ENCODE measurements around the gene CLINT1. TPM values are rescaled to one million over a fixed set of nuclear protein-coding genes. Genes with fewer than 3 reads are reported as not detected.
A peak's percentile ranks its signal among the peaks of the same experiment; 100 is the strongest.

CLINT1 gene
- total RNA-seq, 1 donor from 2014 or later, result 105 TPM

GRCh38 chr5:157766442-157766841 is 92.5 kb downstream of the CLINT1 start:
- no peak for ATAC-seq (ENCODE audit: low read depth)
- ChIA-PET CTCF (no interaction called here), POLR2A (no interaction called here)
- Mint-ChIP-seq H3K27me3 (no peaks in the 10 kb centered on the region), H3K4me1 (no peaks in the 10 kb centered on the region), H3K36me3 (ENCODE audit: low read depth) (peaks cover 3% of the 10 kb centered on the region), H3K27ac (no peak overlapping the region), H3K9me3 (peaks cover 2% of the 10 kb centered on the region), H3K4me3 (no peak overlapping the region)
- DNase-seq, result no peak
- no peak for TF ChIP-seq CTCF (IDR thresholded peaks at IDR 0.05)
- intact Hi-C loops (cut with micrococcal nuclease), result no loop called here

GRCh38 chr5:157764531-157764930 is 94.4 kb downstream of the CLINT1 start:
- no peak overlapping the region for H3K27ac Mint-ChIP-seq
- ChIA-PET CTCF (interaction anchor here (1.7 kb wide), 1 partner anchor 1368 kb away, joined by 5 read pairs; no protein-coding TSS in a partner anchor), POLR2A (no interaction called here)
- H3K4me3 Mint-ChIP-seq, result no peak overlapping the region
- TF ChIP-seq CTCF (IDR thresholded peaks at IDR 0.05), result no peak
- peaks cover 3% of the 10 kb centered on the region for H3K36me3 Mint-ChIP-seq (ENCODE audit: low read depth)
- H3K9me3 Mint-ChIP-seq, result no peaks in the 10 kb centered on the region
- no peaks in the 10 kb centered on the region for H3K4me1 Mint-ChIP-seq
- intact Hi-C loops (cut with micrococcal nuclease), result no loop called here
- H3K27me3 Mint-ChIP-seq, result no peaks in the 10 kb centered on the region
- no peak for DNase-seq
- no peak for ATAC-seq (ENCODE audit: low read depth)

- CTCF ChIA-PET, result interaction anchor here (0.7 to 1.8 kb wide), 11 partner anchors 9 to 1370 kb away, joined by 3 to 7 read pairs (median 3); partner anchors contain the start of gene LSM11
- H3K9me3 Mint-ChIP-seq, result no peaks in the 10 kb centered on the region
- DNase-seq, result no peak
These were observed 97.0 kb downstream of the CLINT1 start for GRCh38 chr5:157761690-157762621.

DNA sequence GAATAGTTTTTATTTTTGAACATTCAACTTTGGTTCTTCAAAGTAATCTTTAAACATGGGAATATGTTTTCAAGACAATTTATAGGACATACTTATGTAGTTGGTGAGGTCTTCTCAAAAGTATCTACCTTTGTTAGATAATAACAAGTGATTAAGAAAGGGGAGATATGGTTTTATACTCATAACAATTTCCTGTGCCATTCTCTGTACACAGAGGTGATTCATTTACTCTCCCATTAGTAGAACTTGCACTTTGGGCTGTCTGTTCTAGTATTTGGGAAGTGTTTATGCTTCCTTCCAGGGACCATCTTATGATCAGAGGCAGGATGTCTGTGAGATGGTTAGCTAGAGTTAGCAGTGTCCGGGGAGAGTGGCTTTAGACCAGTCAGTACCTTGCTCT is 100.2 kb downstream of the CLINT1 start:
- H3K4me3 Mint-ChIP-seq, result no peak overlapping the region
- no peak for DNase-seq
- no peak for TF ChIP-seq CTCF (IDR thresholded peaks at IDR 0.05)
- intact Hi-C loops (cut with micrococcal nuclease), result no loop called here
- H3K9me3 Mint-ChIP-seq, result no peaks in the 10 kb centered on the region
- no peak for ATAC-seq (ENCODE audit: low read depth)
- H3K36me3 Mint-ChIP-seq (ENCODE audit: low read depth), result peaks cover 41% of the 10 kb centered on the region
- POLR2A ChIA-PET, result no interaction called here
- CTCF ChIA-PET, result interaction anchor here (0.7 kb wide), 1 partner anchor 15 kb away, joined by 3 read pairs; the partner anchor contains the start of gene LSM11
- no peak overlapping the region for H3K27ac Mint-ChIP-seq
- H3K4me1 Mint-ChIP-seq, result no peaks in the 10 kb centered on the region
- no peaks in the 10 kb centered on the region for H3K27me3 Mint-ChIP-seq

More at GRCh38 chr5:157761690-157762621, 97.0 kb downstream of the CLINT1 start:
- Mint-ChIP-seq H3K36me3 (ENCODE audit: low read depth) (peaks cover 18% of the 10 kb centered on the region), H3K4me3 (no peak overlapping the region), H3K4me1 (no peaks in the 10 kb centered on the region), H3K27ac (no peak overlapping the region), H3K27me3 (no peaks in the 10 kb centered on the region)
- intact Hi-C loops (cut with micrococcal nuclease), result loop anchor here (1.0 kb wide), 4 partner anchors 186 to 1371 kb away; no protein-coding TSS in a partner anchor
- peak; percentile 17 for TF ChIP-seq CTCF (IDR thresholded peaks at IDR 0.05)
- POLR2A ChIA-PET, result no interaction called here
- ATAC-seq (ENCODE audit: low read depth), result peak; percentile 87

- intact Hi-C loops (cut with micrococcal nuclease), result no loop called here
- CTCF ChIA-PET, result no interaction called here
- no peaks in the 10 kb centered on the region for H3K4me1 Mint-ChIP-seq
- DNase-seq (no peak), ATAC-seq (ENCODE audit: low read depth) (no peak)
- H3K9me3 Mint-ChIP-seq, result no peaks in the 10 kb centered on the region
- POLR2A ChIA-PET, result no interaction called here
- no peaks in the 10 kb centered on the region for H3K27me3 Mint-ChIP-seq
- TF ChIP-seq CTCF (IDR thresholded peaks at IDR 0.05), result no peak
- H3K27ac Mint-ChIP-seq, result no peak overlapping the region
- H3K4me3 Mint-ChIP-seq, result no peak overlapping the region
- H3K36me3 Mint-ChIP-seq (ENCODE audit: low read depth), result peaks cover 57% of the 10 kb centered on the region
These were observed 102.8 kb downstream of the CLINT1 start for GRCh38 chr5:157756122-157756521.
